DOHH2 (cell line): Measurements from ENCODE around the gene SUGCT.

ENCODE experiments used
- EZH2phosphoT487 ChIP-seq: fragments of 200-600 bp; sonication (generic); IDR thresholded peaks from 2 replicates; pipeline ENCODE4 v1.6.1; 2017; ENCODE audit warnings: borderline replicate concordance, mild to moderate bottlenecking, antibody characterized with exemption, low read length, moderate library complexity, mixed read lengths
- TF ChIP-seq, protein P1 (sequence below): fragments of 200-600 bp; sonication (generic); IDR thresholded peaks from one replicate; pipeline ENCODE4 v1.5.1; 2014; ENCODE audit warnings: antibody characterized with exemption, mild to moderate bottlenecking, low read depth, low read length; ENCODE audit not compliant: poor library complexity, severe bottlenecking

- TF ChIP-seq, protein P1, sequence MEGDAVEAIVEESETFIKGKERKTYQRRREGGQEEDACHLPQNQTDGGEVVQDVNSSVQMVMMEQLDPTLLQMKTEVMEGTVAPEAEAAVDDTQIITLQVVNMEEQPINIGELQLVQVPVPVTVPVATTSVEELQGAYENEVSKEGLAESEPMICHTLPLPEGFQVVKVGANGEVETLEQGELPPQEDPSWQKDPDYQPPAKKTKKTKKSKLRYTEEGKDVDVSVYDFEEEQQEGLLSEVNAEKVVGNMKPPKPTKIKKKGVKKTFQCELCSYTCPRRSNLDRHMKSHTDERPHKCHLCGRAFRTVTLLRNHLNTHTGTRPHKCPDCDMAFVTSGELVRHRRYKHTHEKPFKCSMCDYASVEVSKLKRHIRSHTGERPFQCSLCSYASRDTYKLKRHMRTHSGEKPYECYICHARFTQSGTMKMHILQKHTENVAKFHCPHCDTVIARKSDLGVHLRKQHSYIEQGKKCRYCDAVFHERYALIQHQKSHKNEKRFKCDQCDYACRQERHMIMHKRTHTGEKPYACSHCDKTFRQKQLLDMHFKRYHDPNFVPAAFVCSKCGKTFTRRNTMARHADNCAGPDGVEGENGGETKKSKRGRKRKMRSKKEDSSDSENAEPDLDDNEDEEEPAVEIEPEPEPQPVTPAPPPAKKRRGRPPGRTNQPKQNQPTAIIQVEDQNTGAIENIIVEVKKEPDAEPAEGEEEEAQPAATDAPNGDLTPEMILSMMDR, result no peak
- TF ChIP-seq EZH2phosphoT487, result no peak
These were observed 2.8 kb downstream of the SUGCT start for GRCh38 chr7:40137563-40137962.
